ENCODE measurements around the gene POC1A.

Gene POC1A

DNA sequence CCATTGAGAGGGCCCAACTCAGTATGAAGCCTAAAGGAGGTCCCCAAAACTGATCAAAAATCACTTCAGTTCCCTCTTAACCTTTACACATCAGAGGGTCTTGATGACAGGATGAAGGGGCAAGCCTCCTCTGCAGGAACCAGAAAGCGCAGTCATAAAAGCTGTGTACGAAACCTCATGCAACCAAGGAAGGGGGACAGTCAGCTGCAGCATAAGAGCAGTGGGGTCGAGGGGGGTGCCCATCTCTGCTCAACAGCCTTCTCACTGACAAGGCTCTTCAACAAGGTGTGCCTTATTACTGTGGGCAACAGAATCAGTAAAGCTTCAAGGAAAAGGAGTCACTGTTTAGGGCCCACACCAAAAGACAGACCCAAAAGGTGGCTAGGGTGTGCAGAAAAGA lies 3.9 kb downstream of the POC1A start:
- no peak for DNase-seq

GRCh38 chr3:52149726-52150125 lies 4.5 kb downstream of the POC1A start:
- DNase-seq: no peak

DNA sequence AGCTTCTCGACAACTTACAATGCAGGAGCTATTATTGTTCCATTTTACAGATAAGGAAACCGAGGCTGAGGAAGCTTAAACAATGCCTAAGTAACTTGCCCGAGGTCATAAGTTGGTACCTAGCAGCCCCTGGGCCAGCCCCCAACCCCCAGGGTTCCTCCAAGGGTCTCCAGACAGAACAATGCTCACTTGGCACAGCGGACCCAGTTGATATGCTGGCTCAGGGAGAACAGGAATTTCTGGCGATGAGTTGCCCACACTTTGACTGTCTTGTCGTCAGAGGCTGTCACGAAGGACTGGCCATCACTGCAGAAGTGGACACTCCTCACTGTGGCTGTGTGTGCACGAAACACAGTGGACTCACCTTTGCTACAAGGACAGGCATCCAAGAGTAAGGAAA lies 5.2 kb downstream of the POC1A start:
- DNase-seq: no peak

DNA sequence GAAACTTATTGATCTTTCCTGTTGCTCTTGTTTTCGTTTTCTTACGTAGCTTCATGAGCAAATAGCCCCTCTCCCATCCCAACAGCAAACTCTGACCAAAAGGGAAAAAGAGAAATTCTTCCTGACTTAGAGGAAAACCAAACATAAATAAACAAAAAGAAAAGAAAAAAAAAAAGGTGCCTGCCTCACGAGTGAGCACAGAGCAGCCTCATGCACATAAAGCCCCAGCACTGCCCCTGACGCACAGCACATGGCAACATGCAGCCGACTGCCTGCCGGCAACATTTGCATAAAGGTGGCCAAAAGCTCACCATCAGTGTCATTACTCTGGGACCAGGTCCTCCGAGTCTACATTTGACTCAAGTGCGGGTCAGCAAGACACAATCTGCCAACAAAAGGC lies 6.4 kb downstream of the POC1A start:
- no peak for DNase-seq

DNA sequence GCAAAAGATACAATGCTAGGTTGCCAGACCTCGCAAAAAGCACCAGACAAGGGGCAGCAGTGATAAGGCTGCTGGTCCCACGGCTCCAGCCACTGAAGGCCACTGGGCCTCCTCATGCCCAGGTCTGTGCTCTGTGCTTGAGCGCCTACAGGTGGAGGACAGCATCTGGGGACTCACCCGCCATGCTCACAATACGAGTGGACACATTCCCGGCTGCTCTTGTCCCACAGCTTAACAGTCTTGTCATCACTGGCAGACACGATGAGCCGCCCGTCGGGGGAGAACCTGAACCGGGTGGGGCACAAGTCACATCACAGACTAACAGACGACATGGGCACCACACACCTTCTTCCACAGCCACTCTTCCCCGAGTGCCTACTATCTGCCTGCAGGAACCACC lies 7.4 kb downstream of the POC1A start:
- DNase-seq: no peak

- no peak for DNase-seq
Measured at GRCh38 chr3:52146189-52146588, 8.0 kb downstream of the POC1A start.

GRCh38 chr3:52145736-52146110 lies 8.5 kb downstream of the POC1A start:
- DNase-seq: no peak

DNA sequence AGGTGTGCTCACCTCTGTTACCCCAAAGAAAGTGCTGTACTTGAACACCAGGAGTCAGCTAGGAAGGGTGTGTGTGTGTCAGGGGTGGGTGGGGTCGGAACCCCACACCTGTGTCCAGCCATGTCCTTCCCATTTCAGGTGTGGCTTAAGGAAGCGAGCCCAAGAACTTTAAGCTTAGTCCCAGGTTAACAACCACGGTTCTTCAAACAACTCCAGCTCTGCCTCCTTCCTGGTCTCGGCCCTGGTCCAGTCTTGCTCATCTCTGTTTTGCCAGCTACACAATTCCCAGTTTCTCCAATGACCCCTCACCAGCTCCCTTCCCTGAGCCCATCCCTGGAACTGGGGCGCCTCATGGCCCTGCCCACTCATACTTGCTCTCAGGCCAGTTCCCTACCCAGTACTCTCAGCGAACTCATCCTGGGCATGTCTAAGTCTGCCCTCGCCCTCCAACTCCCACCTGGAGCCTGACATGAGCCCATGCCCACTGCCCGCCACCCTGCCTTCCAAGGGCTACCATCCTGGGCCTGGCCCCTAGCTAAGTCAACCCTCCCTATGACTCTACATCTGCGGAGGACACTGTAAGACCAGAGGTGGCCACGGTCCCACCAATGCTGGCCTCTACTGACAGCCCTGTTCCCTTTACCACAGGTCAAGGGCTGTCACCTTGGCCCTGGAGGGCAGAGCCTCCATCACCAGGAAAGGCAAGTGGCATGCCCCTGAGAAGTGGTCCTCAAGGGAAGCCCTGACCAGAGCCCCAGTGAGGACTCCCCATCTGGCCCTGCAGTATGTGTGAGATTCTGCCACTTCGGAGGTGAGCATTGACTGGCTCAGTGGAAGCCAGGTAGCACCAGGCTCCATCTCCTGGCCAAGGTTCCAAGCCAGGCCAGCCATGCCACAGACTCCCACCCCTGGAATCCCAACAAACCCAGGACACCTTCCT lies 9.2 kb downstream of the POC1A start:
- no peak for DNase-seq

GRCh38 chr3:52144034-52144795 lies 10.0 kb downstream of the POC1A start:
- peak; percentile 88 for DNase-seq

DNA sequence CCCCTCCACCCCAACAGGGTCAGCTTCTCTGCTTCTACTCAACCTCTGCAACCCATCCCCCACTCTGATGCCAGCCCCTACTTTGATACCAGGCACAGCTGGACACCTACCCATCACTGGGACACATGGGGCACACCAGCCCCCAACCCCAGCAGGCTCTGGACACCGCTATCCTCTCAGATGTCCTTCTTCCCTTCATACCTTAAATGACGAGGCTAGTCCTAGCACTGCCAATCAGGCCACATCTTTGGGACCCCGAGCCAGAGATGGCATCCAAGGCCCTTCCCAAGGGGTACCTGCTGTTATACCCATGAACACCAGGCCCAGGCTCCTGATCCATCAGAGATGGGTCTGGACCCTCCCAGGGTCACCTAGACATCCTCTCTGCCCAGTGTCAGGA lies 10.6 kb downstream of the POC1A start:
- DNase-seq: no peak

GRCh38 chr3:52143156-52143555 lies 11.1 kb downstream of the POC1A start:
- no peak for DNase-seq

- no peak for DNase-seq
Measured at GRCh38 chr3:52141751-52142150, 12.5 kb downstream of the POC1A start.

DNA sequence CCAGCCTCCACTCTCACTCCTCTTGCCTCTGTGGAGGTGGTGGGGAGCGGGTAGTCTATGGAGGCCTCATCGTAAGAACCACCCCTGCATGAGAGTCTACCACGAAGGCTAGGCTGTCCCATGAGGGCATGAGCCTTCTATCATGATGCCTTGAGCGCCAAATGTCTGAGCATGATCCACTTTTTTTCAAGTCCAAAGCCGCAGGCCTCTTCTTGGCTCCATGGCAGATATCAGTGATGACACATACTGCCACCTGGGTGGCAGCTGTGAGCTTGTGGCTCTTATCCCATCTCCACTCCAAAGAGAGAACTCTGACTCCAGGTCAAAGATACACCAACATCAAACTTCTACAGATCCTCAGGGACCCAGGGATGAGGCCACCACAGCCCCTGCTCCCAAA lies 13.5 kb downstream of the POC1A start:
- DNase-seq: no peak

GRCh38 chr3:52140000-52140399 lies 14.2 kb downstream of the POC1A start:
- DNase-seq: no peak

DNA sequence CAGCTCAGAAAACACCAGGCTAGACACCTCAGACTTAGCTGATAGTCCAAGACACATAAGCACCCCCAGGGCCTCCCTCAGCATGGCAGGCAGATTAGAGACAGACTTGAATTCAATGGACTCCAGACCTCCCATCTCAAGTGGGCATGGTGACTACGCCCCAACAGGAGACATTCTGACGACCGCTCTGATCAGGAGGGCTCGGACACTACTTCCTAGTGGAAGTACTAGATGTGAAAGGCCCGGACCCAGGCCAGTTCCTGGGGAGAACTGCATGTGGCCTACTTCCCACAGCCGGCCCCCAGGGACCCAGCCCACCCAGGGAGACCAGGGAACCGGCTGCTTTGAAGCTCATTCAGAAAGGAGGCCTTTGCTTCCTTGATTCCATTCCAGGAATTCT lies 16.9 kb downstream of the POC1A start:
- no peak for DNase-seq

- no peak for DNase-seq
Measured at GRCh38 chr3:52136513-52136912, 17.7 kb downstream of the POC1A start.

- DNase-seq: no peak
Measured at GRCh38 chr3:52135332-52135731, 18.9 kb downstream of the POC1A start.

GRCh38 chr3:52134761-52135160 lies 19.5 kb downstream of the POC1A start:
- no peak for DNase-seq

GRCh38 chr3:52132930-52133329 lies 21.3 kb downstream of the POC1A start:
- no peak for DNase-seq

GRCh38 chr3:52132041-52132440 lies 22.2 kb downstream of the POC1A start:
- no peak for DNase-seq

DNA sequence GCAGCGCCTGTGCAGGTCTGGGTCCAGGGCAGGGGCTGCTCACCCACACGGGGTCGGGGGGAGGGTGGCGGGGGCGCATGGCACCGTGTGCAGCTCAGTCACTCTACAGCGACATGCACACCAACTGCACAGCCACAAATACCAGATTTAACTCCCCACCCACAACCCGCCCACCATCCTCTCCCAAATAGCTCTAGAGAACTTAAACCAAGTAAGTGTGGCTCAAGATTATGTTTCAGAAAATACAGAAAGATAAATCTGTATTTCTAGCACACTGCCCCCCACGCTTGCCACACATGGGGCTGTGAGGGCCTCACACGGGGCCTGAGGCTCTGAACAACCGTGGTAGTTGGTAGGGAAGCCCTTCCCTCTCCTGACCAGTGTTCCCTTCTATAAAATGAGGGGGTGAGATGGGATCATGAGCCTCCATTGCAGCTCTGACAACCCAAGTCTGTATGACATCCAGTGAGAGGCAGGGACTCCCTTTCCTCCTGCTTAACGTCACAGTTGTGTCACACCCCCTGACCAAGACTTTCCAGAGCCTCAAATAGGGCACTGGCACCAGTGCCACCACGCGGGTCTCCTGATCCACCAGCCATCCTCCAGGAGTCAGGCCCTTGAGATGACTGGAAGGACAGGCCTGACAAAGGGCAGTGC lies 23.1 kb downstream of the POC1A start:
- DNase-seq: no peak

- DNase-seq: no peak
Measured at GRCh38 chr3:52128118-52128683, 26.0 kb downstream of the POC1A start.

- DNase-seq: no peak
Measured at GRCh38 chr3:52126500-52126899, 27.7 kb downstream of the POC1A start.

Data from activated CD4-positive, alpha-beta T cell treated with anti-CD3 and anti-CD28 coated beads, Interleukin-2, Interleukin-6, amounts not matched to agents 100 ng/mL and 50 ng/mL, durations not matched to agents 16 hours and 8 hours (primary cell).